Measurements from ENCODE around the gene LRRC74A. TPM values are rescaled to one million over a fixed set of nuclear protein-coding genes. Genes with fewer than 3 reads are reported as not detected.

The LRRC74A gene
- polyA plus RNA-seq, 1 donor (not counting 4 experiments of a cell fraction or from before 2014, with no cell fraction given): not detected

GRCh38 chr14:76782885-76783566 lies 43.2 kb upstream of the LRRC74A start:
- H3K9me3 ChIP-seq (ENCODE audit: control insufficient read depth, low read depth, low read length): no peaks in the 10 kb centered on the region
- FAIRE-seq: no peak
- no peak overlapping the region for H3K4me2 ChIP-seq (ENCODE audit: control insufficient read depth, extremely low read depth, insufficient read depth, low read depth, low read length)
- H3K79me2 ChIP-seq (ENCODE audit: control insufficient read depth, insufficient read depth, low read length): no peaks in the 10 kb centered on the region
- no peak for TF ChIP-seq CTCF (optimal IDR thresholded peaks at IDR 0.05 in 1 of 3, IDR thresholded peaks at IDR 0.05 in 1 of 3, conservative IDR thresholded peaks at IDR 0.05 in 1 of 3; ENCODE audit: extremely low read depth in 1 of 3, insufficient read depth in 2 of 3, low read length in 3 of 3)
- TF ChIP-seq EZH2 (IDR thresholded peaks at IDR 0.05; ENCODE audit: low read length): no peak
- no peaks in the 10 kb centered on the region for H4K20me1 ChIP-seq (ENCODE audit: control insufficient read depth, extremely low read depth, insufficient read depth, low read length)
- no peak for DNase-seq (ENCODE audit: low read depth, low spot score)
- peaks cover 7% of the 10 kb centered on the region for H3K4me1 ChIP-seq (ENCODE audit: control insufficient read depth, extremely low read depth, insufficient read depth, low read length)
- peaks cover 11 to 14% of the 10 kb centered on the region in 2 experiments for H3K36me3 ChIP-seq (ENCODE audit: control insufficient read depth in 2 of 2, extremely low read depth in 1 of 2, insufficient read depth in 2 of 2, low read length in 2 of 2)
- no peak overlapping the region for H3K9ac ChIP-seq (ENCODE audit: control insufficient read depth, extremely low read depth, insufficient read depth, low read length)
- no peak overlapping the region for H3K4me3 ChIP-seq (ENCODE audit: control insufficient read depth in 2 of 3, extremely low read depth in 1 of 3, insufficient read depth in 2 of 3, low read depth in 1 of 3, low read length in 3 of 3)
- no peak overlapping the region for H3K27ac ChIP-seq (ENCODE audit: control insufficient read depth, insufficient read depth, low read length)
- no peak overlapping the region for H2AFZ ChIP-seq (ENCODE audit: control insufficient read depth, low read length)
- dilution Hi-C loops (cut with MboI; ENCODE audit: extremely low pct_ligation_motif_present, low sequenced_read_pairs): no loop called here
- H3K27me3 ChIP-seq (ENCODE audit: control insufficient read depth, extremely low read depth, insufficient read depth, low read length): no peaks in the 10 kb centered on the region
- H3K9me1 ChIP-seq (ENCODE audit: control insufficient read depth, extremely low read depth, insufficient read depth, low read length): no peaks in the 10 kb centered on the region

- Histone ChIP-seq H4K20me1 (ENCODE audit: control insufficient read depth, extremely low read depth, insufficient read depth, low read length) (no peaks in the 10 kb centered on the region), H3K9ac (ENCODE audit: control insufficient read depth, extremely low read depth, insufficient read depth, low read length) (no peak overlapping the region), H3K9me3 (ENCODE audit: control insufficient read depth, low read depth, low read length) (no peaks in the 10 kb centered on the region), H3K79me2 (ENCODE audit: control insufficient read depth, insufficient read depth, low read length) (no peaks in the 10 kb centered on the region), H3K36me3 (ENCODE audit: control insufficient read depth in 2 of 2, extremely low read depth in 1 of 2, insufficient read depth in 2 of 2, low read length in 2 of 2) (peaks cover 20 to 22% of the 10 kb centered on the region in 2 experiments), H2AFZ (ENCODE audit: control insufficient read depth, low read length) (no peak overlapping the region), H3K4me1 (ENCODE audit: control insufficient read depth, extremely low read depth, insufficient read depth, low read length) (peaks cover 7% of the 10 kb centered on the region), H3K27me3 (ENCODE audit: control insufficient read depth, extremely low read depth, insufficient read depth, low read length) (no peaks in the 10 kb centered on the region), H3K27ac (ENCODE audit: control insufficient read depth, insufficient read depth, low read length) (no peak overlapping the region), H3K9me1 (ENCODE audit: control insufficient read depth, extremely low read depth, insufficient read depth, low read length) (no peaks in the 10 kb centered on the region), H3K4me2 (ENCODE audit: control insufficient read depth, extremely low read depth, insufficient read depth, low read depth, low read length) (no peak overlapping the region), H3K4me3 (ENCODE audit: control insufficient read depth in 2 of 3, extremely low read depth in 1 of 3, insufficient read depth in 2 of 3, low read depth in 1 of 3, low read length in 3 of 3) (no peak overlapping the region)
- DNase-seq (ENCODE audit: low read depth, low spot score) (no peak), FAIRE-seq (no peak)
- dilution Hi-C loops (cut with MboI; ENCODE audit: extremely low pct_ligation_motif_present, low sequenced_read_pairs): no loop called here
- TF ChIP-seq CTCF (optimal IDR thresholded peaks at IDR 0.05 in 1 of 3, IDR thresholded peaks at IDR 0.05 in 1 of 3, conservative IDR thresholded peaks at IDR 0.05 in 1 of 3; ENCODE audit: extremely low read depth in 1 of 3, insufficient read depth in 2 of 3, low read length in 3 of 3) (no peak), EZH2 (IDR thresholded peaks at IDR 0.05; ENCODE audit: low read length) (no peak)
Observed at GRCh38 chr14:76784266-76784874, 41.8 kb upstream of the LRRC74A start.

Measured in keratinocyte (primary cell).